CD4-positive, alpha-beta T cell treated with Interleukin-1 beta for 1 hour (primary cell): ENCODE measurements around the gene SIGLEC12.
"Not testable (repeated sequence)": the region's sequence is repeated elsewhere in the genome, so short reads cannot be mapped to it uniquely, and the experiment has no call there.

Source experiments
- DNase-seq, 2 donors: peaks; one replicate each; pipeline ENCODE4 v3.0.0-alpha.2; 2020 to 2022

Gene SIGLEC12

GRCh38 chr19:51479531-51480331 lies 21.9 kb downstream of the SIGLEC12 start:
- no peak for DNase-seq

GRCh38 chr19:51478381-51479234 lies 23.0 kb downstream of the SIGLEC12 start, which contains the start of gene CEACAM18:
Gene CEACAM18, plus strand, starts transcription at chr19:51478539.
- no peak for DNase-seq

- DNase-seq, result no peak
Measured at GRCh38 chr19:51477344-51477743, 24.3 kb downstream of the SIGLEC12 start.

GRCh38 chr19:51476164-51476563 lies 25.4 kb downstream of the SIGLEC12 start:
- no peak for DNase-seq

GRCh38 chr19:51473009-51473707 lies 28.4 kb downstream of the SIGLEC12 start:
- DNase-seq, result peak; percentile 72 to 74

- DNase-seq, result no peak
Measured at GRCh38 chr19:51472607-51473006, 29.0 kb downstream of the SIGLEC12 start.

- DNase-seq, result no peak
Measured at GRCh38 chr19:51471527-51471926, 30.1 kb downstream of the SIGLEC12 start.

- no peak for DNase-seq
Measured at GRCh38 chr19:51470966-51471365, 30.6 kb downstream of the SIGLEC12 start.

GRCh38 chr19:51469629-51470028 lies 32.0 kb downstream of the SIGLEC12 start:
- DNase-seq, result no peak

GRCh38 chr19:51469162-51469561 lies 32.4 kb downstream of the SIGLEC12 start:
- DNase-seq, result no peak

- no peak for DNase-seq
Measured at GRCh38 chr19:51468545-51468920, 33.1 kb downstream of the SIGLEC12 start.

- no peak for DNase-seq
Measured at GRCh38 chr19:51467864-51468544, 33.6 kb downstream of the SIGLEC12 start.

GRCh38 chr19:51466723-51467122 lies 34.9 kb downstream of the SIGLEC12 start:
- DNase-seq, result no peak

GRCh38 chr19:51463976-51464581 lies 37.5 kb downstream of the SIGLEC12 start:
- not testable (repeated sequence) for DNase-seq

- no peak for DNase-seq
Measured at GRCh38 chr19:51462681-51463080, 38.9 kb downstream of the SIGLEC12 start.

GRCh38 chr19:51462276-51462675 lies 39.3 kb downstream of the SIGLEC12 start:
- DNase-seq, result no peak

- peak in 1 of 2 donors; percentile 19 for DNase-seq
Measured at GRCh38 chr19:51461723-51462161, 39.9 kb downstream of the SIGLEC12 start.

GRCh38 chr19:51460164-51460992 lies 41.2 kb downstream of the SIGLEC12 start:
- DNase-seq, result no peak

GRCh38 chr19:51458899-51459505 lies 42.6 kb downstream of the SIGLEC12 start:
- DNase-seq, result no peak

- no peak for DNase-seq
Measured at GRCh38 chr19:51458051-51458645, 43.5 kb downstream of the SIGLEC12 start, which contains the start of gene SIGLEC8. Gene SIGLEC8, minus strand, starts transcription at chr19:51458454. Its CDS starts 67 bp downstream, at chr19:51458387.
